RWPE1 (cell line): ENCODE results near the gene SRSF7.

Source experiments
- CTCF ChIA-PET: fragments of 350-600 bp; sonication (Branson Sonifier 250); formaldehyde crosslinking; extraction: SDS; loops from one replicate; lab custom pipeline; 2021; lab: Yijun Ruan, JAX
- POLR2A ChIA-PET: fragments of 400-600 bp; formaldehyde crosslinking; extraction: SDS; loops from one replicate; lab custom pipeline; 2020; ENCODE audit warnings: antibody characterized with exemption; ENCODE audit not compliant: low non-redundant PET; lab: Yijun Ruan, JAX
- DNase-seq: peaks from one replicate; pipeline ENCODE4 v3.0.0; 2012; ENCODE audit warnings: low spot score
- H3K27ac ChIP-seq: fragments of 450-650 bp; 2 replicates; pipeline ENCODE4 v1.5.1; 2017
- CTCF ChIP-seq: fragments of 450-650 bp; conservative IDR thresholded peaks from 2 replicates; pipeline ENCODE4 v1.5.1; 2017; ENCODE audit warnings: low read depth, mild to moderate bottlenecking

SRSF7 gene

GRCh38 chr2:38750011-38750890 lies 910 bp downstream of the SRSF7 start:
- TF ChIP-seq CTCF, result no peak
- ChIA-PET CTCF (interaction anchor here (0.6 to 0.7 kb wide), 2 partner anchors 48 to 241 kb away, joined by 3 to 8 read pairs; no protein-coding TSS in a partner anchor), POLR2A (interaction anchor here (0.8 to 1.1 kb wide), 4 partner anchors 7 to 148 kb away, joined by 3 to 5 read pairs (median 3); partner anchors contain the start of gene HNRNPLL)
- peak overlapping the region; percentile 95 for H3K27ac ChIP-seq
- DNase-seq, result peak; percentile 58

GRCh38 chr2:38748943-38749804 lies 2.0 kb downstream of the SRSF7 start:
- no peak for DNase-seq
- POLR2A ChIA-PET, result no interaction called here
- CTCF ChIA-PET, result interaction anchor here (0.6 kb wide), 1 partner anchor 148 kb away, joined by 3 read pairs; no protein-coding TSS in a partner anchor
- no peak for TF ChIP-seq CTCF
- no peak overlapping the region for H3K27ac ChIP-seq

- TF ChIP-seq CTCF, result no peak
- DNase-seq, result no peak
- H3K27ac ChIP-seq, result 0 out of 2 replicates have a peak overlapping the region, but pooled peaks have one; percentile 30
- ChIA-PET CTCF (interaction anchor here (0.6 to 0.7 kb wide), 2 partner anchors 23 to 147 kb away, joined by 3 to 4 read pairs; no protein-coding TSS in a partner anchor), POLR2A (no interaction called here)
These were observed 2.8 kb downstream of the SRSF7 start for GRCh38 chr2:38748391-38748790.

- POLR2A ChIA-PET, result no interaction called here
These were observed 3.3 kb downstream of the SRSF7 start for GRCh38 chr2:38747819-38748218.

GRCh38 chr2:38747007-38747424 lies 4.1 kb downstream of the SRSF7 start:
- H3K27ac ChIP-seq, result no peak overlapping the region
- CTCF ChIA-PET, result no interaction called here
- no peak for DNase-seq
- no peak for TF ChIP-seq CTCF
- POLR2A ChIA-PET, result no interaction called here

More at GRCh38 chr2:38747819-38748218, 3.3 kb downstream of the SRSF7 start:
- no peak for TF ChIP-seq CTCF
- H3K27ac ChIP-seq, result 0 out of 2 replicates have a peak overlapping the region, but pooled peaks have one; percentile 30
- DNase-seq, result no peak
- CTCF ChIA-PET, result interaction anchor here (0.6 to 0.7 kb wide), 2 partner anchors 22 to 144 kb away, joined by 4 to 7 read pairs; no protein-coding TSS in a partner anchor

GRCh38 chr2:38745267-38745666 lies 5.9 kb downstream of the SRSF7 start:
- peak overlapping the region; percentile 31; the same call in 1 of the 2 replicates for H3K27ac ChIP-seq
- ChIA-PET POLR2A (no interaction called here), CTCF (no interaction called here)
- TF ChIP-seq CTCF, result no peak
- no peak for DNase-seq
